Adrenal gland (tissue), 12 donors: Measurements from ENCODE around the gene PSMB1. TPM values are rescaled to one million over a fixed set of nuclear protein-coding genes. Genes with fewer than 3 reads are reported as not detected.

Experiments used
- DNase-seq, 7 donors: peaks; one replicate each; pipeline ENCODE4 v3.0.0-alpha.2; 2019 to 2020
- H3K27ac ChIP-seq, 5 donors: fragments of 200-600 bp; sonication (generic) in 4 of 5; 1 replicate in 3 of 5; 2 replicates in 2 of 5; pipeline versions ENCODE4 v1.5.1 to v1.8.0; 2016 to 2020; ENCODE audit warnings: mild to moderate bottlenecking in 1 of 5
- H3K27me3 ChIP-seq: fragments of 200-600 bp; 2 replicates; pipeline ENCODE4 v1.8.0; 2021
- H3K36me3 ChIP-seq, 2 donors: fragments of 200-600 bp; replicated peaks in 1 of 2; 1 replicate in 1 of 2; 2 replicates in 1 of 2; pipeline versions ENCODE4 v1.5.1 to v1.8.0; 2018 to 2022
- H3K4me1 ChIP-seq, 2 donors: fragments of 200-600 bp; replicated peaks in 1 of 2; 1 replicate in 1 of 2; 2 replicates in 1 of 2; pipeline versions ENCODE4 v1.5.1 to v1.8.0; 2018 to 2021
- H3K4me3 ChIP-seq, 4 donors: fragments of 200-600 bp; sonication (generic) in 3 of 4; one replicate each; pipeline ENCODE4 v1.5.1; 2016 to 2018
- H3K9me3 ChIP-seq, 3 donors: fragments of 200-600 bp; sonication (generic) in 1 of 3; replicated peaks in 1 of 3; 1 replicate in 2 of 3; 2 replicates in 1 of 3; pipeline versions ENCODE4 v1.5.1 to v1.8.0; 2016 to 2021
- POLR2A ChIP-seq, 2 donors: fragments of 450-650 bp; IDR thresholded peaks; one replicate each; pipeline ENCODE4 v1.6.1; 2017; ENCODE audit warnings: antibody characterized with exemption in 2 of 2, mild to moderate bottlenecking in 2 of 2, moderate library complexity in 1 of 2
- WGBS, 4 donors: extraction: QIAGEN DNeasy Blood & Tissue Kit in 2 of 4; methylation state at CpG; one replicate each; pipeline versions ENCODE4 v1.1.5 to v1.1.7; 2013 to 2017; 5-methylcytosine and 5-hydroxymethylcytosine counted together
- intact Hi-C, 2 donors: fragments of 100-400 bp; cut with DNase I; formaldehyde crosslinking; loops; one replicate each; pipeline versions ENCODE4 v1.14.1 to v1.15.0; 2022 to 2023
- polyA plus RNA-seq, 3 donors: library from polyadenylated mRNA; stranded (reverse); fragments of 200-250 nt in 2 of 3; fragments of 350-450 nt in 1 of 3; fragmentation: Illumina TruSeq in 1 of 3; extraction: RNeasy Lipid Tissue Mini Kit (QIAGEN cat#74804) in 1 of 3; gene quantifications; one replicate each; pipeline ENCODE4 v1.2.3, GENCODE V29; 2013 to 2014
- total RNA-seq, 9 donors: library from RNA; depleted of rRNA in 4 of 9; stranded (reverse); fragments of >200 nt in 4 of 9; fragments of 120-200 nt in 1 of 9; fragmentation: NEBNext Ultra II Directional in 1 of 9; extraction: Animal tissue kit (Norgen Biotek cat#: 25700) in 1 of 9; gene quantifications; one replicate each; pipeline versions ENCODE4 v1.1.0 to v1.2.4, GENCODE V29; 2013 to 2023
- TF ChIP-seq, protein P1 (sequence below), 6 experiments: fragments of 450-650 bp in 4 of 6; fragments of 200-600 bp in 2 of 6; sonication (generic) in 1 of 6; IDR thresholded peaks; 1 replicate in 5 of 6; 2 replicates in 1 of 6; pipeline versions ENCODE4 v1.5.1 to v1.8.0; 2016 to 2021; ENCODE audit warnings: antibody characterized with exemption in 6 of 6, mild to moderate bottlenecking in 2 of 6, moderate library complexity in 1 of 6
- donor health status: healthy with polysubstance abuse.
- donor health status: Bipolar disorder and iron deficiency.
- donor health status: DM: yes; HTN: yes; CAD: no.
- donor health status: DM: no; HTN: no; CAD: no.
- donor health status: DM: no; HTN: no; CAD: no.
- donor health status: DM: yes; HTN: yes; CAD: no.

Gene PSMB1
- total and polyA plus RNA-seq, 12 donors, result 129 to 442 (median 191) TPM

GRCh38 chr6:170583756-170584180 is 30.7 kb upstream of the PSMB1 start:
- intact Hi-C loops, result no loop called here
- no peaks in the 10 kb centered on the region for H3K27me3 ChIP-seq
- no peak for DNase-seq
- peak overlapping the region; percentile 19 to 100 (median 57) for H3K4me3 ChIP-seq
- 1 to 5% (median 1%) methylated on average over 9 to 12 of the region's 12 CpGs for WGBS, 4 donors
- peaks cover 0 to 38% of the 10 kb centered on the region in 2 donors for H3K36me3 ChIP-seq
- no peaks in the 10 kb centered on the region for H3K9me3 ChIP-seq
- TF ChIP-seq, protein P1, sequence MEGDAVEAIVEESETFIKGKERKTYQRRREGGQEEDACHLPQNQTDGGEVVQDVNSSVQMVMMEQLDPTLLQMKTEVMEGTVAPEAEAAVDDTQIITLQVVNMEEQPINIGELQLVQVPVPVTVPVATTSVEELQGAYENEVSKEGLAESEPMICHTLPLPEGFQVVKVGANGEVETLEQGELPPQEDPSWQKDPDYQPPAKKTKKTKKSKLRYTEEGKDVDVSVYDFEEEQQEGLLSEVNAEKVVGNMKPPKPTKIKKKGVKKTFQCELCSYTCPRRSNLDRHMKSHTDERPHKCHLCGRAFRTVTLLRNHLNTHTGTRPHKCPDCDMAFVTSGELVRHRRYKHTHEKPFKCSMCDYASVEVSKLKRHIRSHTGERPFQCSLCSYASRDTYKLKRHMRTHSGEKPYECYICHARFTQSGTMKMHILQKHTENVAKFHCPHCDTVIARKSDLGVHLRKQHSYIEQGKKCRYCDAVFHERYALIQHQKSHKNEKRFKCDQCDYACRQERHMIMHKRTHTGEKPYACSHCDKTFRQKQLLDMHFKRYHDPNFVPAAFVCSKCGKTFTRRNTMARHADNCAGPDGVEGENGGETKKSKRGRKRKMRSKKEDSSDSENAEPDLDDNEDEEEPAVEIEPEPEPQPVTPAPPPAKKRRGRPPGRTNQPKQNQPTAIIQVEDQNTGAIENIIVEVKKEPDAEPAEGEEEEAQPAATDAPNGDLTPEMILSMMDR (IDR thresholded peaks at IDR 0.05), result peak in 2 of 6 experiments; percentile 11 to 30
- no peak for TF ChIP-seq POLR2A (IDR thresholded peaks at IDR 0.05)
- H3K4me1 ChIP-seq, result peaks cover 13 to 14% of the 10 kb centered on the region in 2 donors
- peak overlapping the region; percentile 12 to 91 (median 67) for H3K27ac ChIP-seq

GRCh38 chr6:170578909-170579308 is 25.8 kb upstream of the PSMB1 start:
- TF ChIP-seq, protein P1 (IDR thresholded peaks at IDR 0.05), result no peak
- TF ChIP-seq POLR2A (IDR thresholded peaks at IDR 0.05), result no peak
- no peak for DNase-seq
- Histone ChIP-seq H3K4me1 (peaks cover 6 to 7% of the 10 kb centered on the region in 2 donors), H3K9me3 (no peaks in the 10 kb centered on the region), H3K36me3 (peaks cover 0 to 72% of the 10 kb centered on the region in 2 donors), H3K4me3 (no peak overlapping the region), H3K27me3 (no peaks in the 10 kb centered on the region), H3K27ac (no peak overlapping the region)
- intact Hi-C loops, result no loop called here

- TF ChIP-seq, protein P1 (IDR thresholded peaks at IDR 0.05), result peak in 1 of 6 experiments; percentile 9
- no peak for TF ChIP-seq POLR2A (IDR thresholded peaks at IDR 0.05)
- DNase-seq, result no peak
- Histone ChIP-seq H3K4me3 (no peak overlapping the region), H3K27ac (no peak overlapping the region), H3K36me3 (peaks cover 0 to 79% of the 10 kb centered on the region in 2 donors), H3K9me3 (no peaks in the 10 kb centered on the region), H3K4me1 (no peaks in the 10 kb centered on the region), H3K27me3 (no peaks in the 10 kb centered on the region)
- intact Hi-C loops, result no loop called here
- 79 to 91% (median 88%) methylated on average over 1 of the region's 1 CpG for WGBS, 4 donors
Measured at GRCh38 chr6:170575250-170575649, 22.1 kb upstream of the PSMB1 start.

- Histone ChIP-seq H3K4me1 (no peaks in the 10 kb centered on the region), H3K36me3 (peaks cover 0 to 77% of the 10 kb centered on the region in 2 donors), H3K9me3 (no peaks in the 10 kb centered on the region), H3K27me3 (no peaks in the 10 kb centered on the region), H3K27ac (no peak overlapping the region), H3K4me3 (no peak overlapping the region)
- TF ChIP-seq POLR2A (IDR thresholded peaks at IDR 0.05), result no peak
- TF ChIP-seq, protein P1 (IDR thresholded peaks at IDR 0.05), result no peak
- intact Hi-C loops, result no loop called here
- WGBS, 4 donors, result 69 to 84% (median 72%) methylated on average over 2 of the region's 2 CpGs
- no peak for DNase-seq
Measured at GRCh38 chr6:170572704-170573466, 19.8 kb upstream of the PSMB1 start.
